AG09309 (cell line): ENCODE results near the gene AGMO.

ENCODE experiments used
- DNase-seq: peaks from one replicate; pipeline ENCODE4 v3.0.0-alpha.2; 2010; ENCODE audit warnings: low read depth
- H3K4me3 ChIP-seq: 2 replicates; pipeline ENCODE4 v1.5.1; 2011; ENCODE audit warnings: mild to moderate bottlenecking, low read depth, low read length, moderate library complexity; ENCODE audit not compliant: control insufficient read depth
- CTCF ChIP-seq: IDR thresholded peaks from 2 replicates; pipeline ENCODE4 v1.5.1; 2011; ENCODE audit warnings: mild to moderate bottlenecking, low read depth, low read length, inconsistent platforms; ENCODE audit not compliant: insufficient read depth, control insufficient read depth; ENCODE audit errors: missing control alignments

The AGMO gene

DNA sequence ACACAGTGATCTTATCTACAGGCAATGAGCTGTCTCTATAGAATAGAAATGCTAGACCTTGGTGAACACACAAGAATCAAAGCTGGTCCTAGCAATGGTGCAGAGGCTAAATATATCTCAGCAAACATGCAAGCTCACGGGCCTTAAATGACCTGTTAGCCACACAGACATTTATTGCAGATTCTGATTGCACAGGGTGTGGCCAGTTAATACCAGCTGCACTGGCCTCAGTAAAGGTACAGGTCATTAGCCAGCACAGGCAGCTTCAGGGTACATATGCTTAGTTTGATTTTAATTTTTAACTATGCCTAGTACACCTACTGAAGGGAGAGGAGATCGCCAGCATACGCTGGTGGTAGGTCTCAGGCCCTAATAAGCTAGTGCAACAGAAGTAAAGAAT, 393.9 kb downstream of the AGMO start:
- TF ChIP-seq CTCF: no peak
- DNase-seq: no peak
- no peak overlapping the region for H3K4me3 ChIP-seq

GRCh38 chr7:15166620-15167019, 395.2 kb downstream of the AGMO start:
- no peak for TF ChIP-seq CTCF
- H3K4me3 ChIP-seq: no peak overlapping the region
- DNase-seq: no peak

DNA sequence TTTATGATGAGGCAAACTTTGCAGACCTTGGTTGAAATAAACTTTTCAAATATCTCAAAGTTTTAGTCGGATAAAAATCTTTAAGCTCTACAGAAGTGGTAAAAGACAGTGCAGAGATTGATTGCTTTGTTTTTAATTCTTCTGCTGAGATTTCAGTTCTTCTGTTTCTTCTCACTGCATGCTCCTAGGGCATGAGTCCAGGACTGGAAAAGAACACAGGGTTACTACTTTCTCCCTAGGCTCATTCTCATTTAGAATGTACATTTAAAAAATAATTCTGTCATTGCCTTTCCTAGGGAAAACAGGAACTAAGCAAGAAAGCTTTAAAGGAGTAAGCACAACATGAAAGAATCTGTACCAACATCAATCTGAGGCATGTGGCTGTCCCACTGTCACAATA, 402.6 kb downstream of the AGMO start:
- no peak for TF ChIP-seq CTCF
- no peak overlapping the region for H3K4me3 ChIP-seq
- DNase-seq: no peak

DNA sequence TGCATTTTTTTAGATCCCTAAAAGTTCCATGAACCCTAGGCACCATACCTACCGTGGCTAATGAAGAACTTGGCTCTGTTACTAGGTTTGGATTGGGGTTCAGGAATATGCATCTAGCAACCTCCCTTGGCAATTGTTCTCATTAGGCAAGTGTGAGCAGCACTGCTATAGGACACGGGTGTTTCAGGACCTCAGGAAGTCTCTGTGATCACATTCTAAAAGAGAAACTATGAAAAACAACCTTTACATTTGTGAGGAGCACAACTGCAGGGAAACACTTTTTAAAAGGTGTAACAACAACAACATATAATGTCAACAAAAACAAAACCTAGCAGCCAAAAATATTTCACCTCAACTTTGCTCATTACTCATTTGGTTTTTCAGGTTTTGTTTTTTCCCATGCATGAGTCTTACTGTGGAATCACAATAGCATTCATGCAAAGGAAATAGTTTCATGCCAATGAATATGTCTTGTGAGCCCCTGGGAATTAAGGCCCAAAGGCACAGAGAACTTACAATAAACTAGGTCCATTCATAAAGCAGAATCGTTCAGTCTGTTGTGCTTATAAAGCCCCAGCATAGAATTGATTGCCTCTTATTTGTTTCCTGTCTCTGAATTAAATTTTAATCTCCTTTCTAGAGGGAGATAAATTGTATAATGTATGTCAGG, 403.5 kb downstream of the AGMO start:
- DNase-seq: no peak
- TF ChIP-seq CTCF: no peak
- no peak overlapping the region for H3K4me3 ChIP-seq
